CD14-positive monocyte (primary cell): ENCODE data around the gene KLHL17. TPM values are rescaled to one million over a fixed set of nuclear protein-coding genes. Genes with fewer than 3 reads are reported as not detected.

Experiments used
- DNase-seq, 3 donors: peaks; one replicate each; pipeline ENCODE4 v3.0.0-alpha.2; 2011 to 2022
- H2AFZ ChIP-seq: 2 replicates; pipeline ENCODE4 v1.6.0; 2012; ENCODE audit warnings: mild to moderate bottlenecking, low read depth, low read length, inconsistent platforms; ENCODE audit not compliant: insufficient read depth, poor library complexity, severe bottlenecking
- H3K27ac ChIP-seq, 2 donors: 1 replicate in 1 of 2; 2 replicates in 1 of 2; pipeline ENCODE4 v1.5.1; 2012 to 2013; ENCODE audit warnings: low read length in 2 of 2, control low read depth in 1 of 2, inconsistent platforms in 1 of 2, low read depth in 1 of 2, mild to moderate bottlenecking in 1 of 2
- H3K27me3 ChIP-seq, 2 donors: one replicate each; pipeline versions ENCODE4 v1.6.0 to v1.6.1; 2011 to 2013; ENCODE audit warnings: low read length in 2 of 2; ENCODE audit not compliant: control insufficient read depth in 2 of 2, insufficient read depth in 2 of 2
- H3K36me3 ChIP-seq, 2 donors: replicated peaks in 1 of 2; 1 replicate in 1 of 2; 2 replicates in 1 of 2; pipeline versions ENCODE4 v1.5.1 to v1.6.1; 2012 to 2013; ENCODE audit warnings: low read length in 2 of 2, control low read depth in 1 of 2, inconsistent platforms in 1 of 2, mild to moderate bottlenecking in 1 of 2; ENCODE audit not compliant: insufficient read depth in 2 of 2, control insufficient read depth in 1 of 2
- H3K4me1 ChIP-seq, 2 donors: 1 replicate in 1 of 2; 2 replicates in 1 of 2; pipeline versions ENCODE4 v1.5.1 to v1.6.1; 2012 to 2013; ENCODE audit warnings: low read length in 2 of 2, control low read depth in 1 of 2, inconsistent platforms in 1 of 2, mild to moderate bottlenecking in 1 of 2, moderate library complexity in 1 of 2; ENCODE audit not compliant: insufficient read depth in 2 of 2, control insufficient read depth in 1 of 2
- H3K4me2 ChIP-seq: replicated peaks from 2 replicates; pipeline ENCODE3; 2012; ENCODE audit warnings: low read length, moderate library complexity, mild to moderate bottlenecking; ENCODE audit not compliant: poor library complexity, severe bottlenecking; ENCODE audit errors: extremely low read depth
- H3K4me3 ChIP-seq, 3 experiments: fragments of 200-600 bp in 1 of 3; sonication (generic) in 1 of 3; replicated peaks in 1 of 3; 1 replicate in 2 of 3; 2 replicates in 1 of 3; pipeline ENCODE4 v1.5.1; 2011 to 2013; ENCODE audit warnings: low read length in 3 of 3, mild to moderate bottlenecking in 3 of 3, control low read depth in 2 of 3, low read depth in 2 of 3, inconsistent platforms in 1 of 3, moderate library complexity in 1 of 3
- H3K79me2 ChIP-seq: 2 replicates; pipeline ENCODE4 v1.6.0; 2012; ENCODE audit warnings: mild to moderate bottlenecking, control low read depth, inconsistent platforms, low read length, moderate library complexity; ENCODE audit not compliant: insufficient read depth
- H3K9ac ChIP-seq: 2 replicates; pipeline ENCODE4 v1.6.0; 2017; ENCODE audit warnings: low read length, mild to moderate bottlenecking; ENCODE audit not compliant: insufficient read depth, poor library complexity, severe bottlenecking
- H3K9me3 ChIP-seq, 2 donors: replicated peaks in 1 of 2; 1 replicate in 1 of 2; 2 replicates in 1 of 2; pipeline versions ENCODE4 v1.5.1 to v1.6.1; 2012 to 2013; ENCODE audit warnings: low read length in 2 of 2, control low read depth in 1 of 2; ENCODE audit not compliant: control insufficient read depth in 1 of 2, insufficient read depth in 1 of 2
- H4K20me1 ChIP-seq: 2 replicates; pipeline ENCODE4 v1.6.0; 2012; ENCODE audit warnings: mild to moderate bottlenecking, low read length, control low read depth, moderate library complexity; ENCODE audit not compliant: insufficient read depth
- H3K27ac Mint-ChIP-seq, 7 donors: one replicate each; pipeline ENCODE4 v1.8.0; 2020; ENCODE audit warnings: mild to moderate bottlenecking in 7 of 7, mixed read lengths in 7 of 7, moderate library complexity in 6 of 7, inconsistent platforms in 2 of 7
- H3K27me3 Mint-ChIP-seq, 3 donors: one replicate each; pipeline ENCODE4 v1.8.0; 2021 to 2022; ENCODE audit warnings: low read depth in 3 of 3, mild to moderate bottlenecking in 3 of 3, mixed read lengths in 3 of 3, moderate library complexity in 3 of 3, inconsistent platforms in 1 of 3
- H3K36me3 Mint-ChIP-seq, 2 donors: one replicate each; pipeline ENCODE4 v1.8.0; 2020; ENCODE audit warnings: mixed read lengths in 2 of 2, inconsistent platforms in 1 of 2, mild to moderate bottlenecking in 1 of 2
- H3K4me1 Mint-ChIP-seq: one replicate; pipeline ENCODE4 v1.8.0; 2020; ENCODE audit warnings: mild to moderate bottlenecking, mixed read lengths
- H3K4me3 Mint-ChIP-seq, 2 donors: one replicate each; pipeline ENCODE4 v1.8.0; 2020; ENCODE audit warnings: mild to moderate bottlenecking in 2 of 2, mixed read lengths in 2 of 2, moderate library complexity in 1 of 2
- H3K9me3 Mint-ChIP-seq, 7 donors: one replicate each; pipeline ENCODE4 v1.8.0; 2020 to 2022; ENCODE audit warnings: mixed read lengths in 7 of 7, mild to moderate bottlenecking in 6 of 7, moderate library complexity in 6 of 7, inconsistent platforms in 2 of 7
- CTCF ChIP-seq: fragments of 200-600 bp; IDR thresholded peaks from one replicate; pipeline ENCODE4 v1.8.0; 2022; ENCODE audit warnings: antibody characterized with exemption, mild to moderate bottlenecking
- WGBS: methylation state at CpG from one replicate; pipeline ENCODE4 v1.1.5; 2013; ENCODE audit warnings: missing lambda C conversion rate; ENCODE audit not compliant: insufficient coverage; 5-methylcytosine and 5-hydroxymethylcytosine counted together
- intact Hi-C, 2 donors: fragments of 100-400 bp; cut with micrococcal nuclease; formaldehyde crosslinking; loops; one replicate each; pipeline versions ENCODE4 v1.15.0 to v1.15.1; 2023
- polyA plus RNA-seq, 3 donors: library from polyadenylated mRNA; depleted of rRNA in 1 of 3; unstranded in 2 of 3; stranded (reverse) in 1 of 3; fragments of 300-500 nt in 2 of 3; fragments of >200 nt in 1 of 3; fragmentation: Illumina TruSeq in 2 of 3; gene quantifications; 1 replicate in 2 of 3; 2 replicates in 1 of 3; pipeline ENCODE4 v1.2.3, GENCODE V29; 2012 to 2021

Gene KLHL17
- polyA plus RNA-seq, 3 donors, result 0.31 to 48.1 (median 0.71) TPM

GRCh38 chr1:954927-955326, 5.5 kb upstream of the KLHL17 start:
- Histone ChIP-seq H3K9ac (peak overlapping the region; percentile 11), H3K4me1 (peaks cover 13 to 47% of the 10 kb centered on the region in 2 donors), H2AFZ (peak overlapping the region; percentile 57), H3K27ac (peak overlapping the region in 1 of 2 donors; percentile 51), H3K27me3 (no peaks in the 10 kb centered on the region), H3K36me3 (peaks cover 65 to 73% of the 10 kb centered on the region in 2 donors), H3K4me2 (peak overlapping the region; percentile 25), H4K20me1 (peaks cover 41% of the 10 kb centered on the region), H3K4me3 (peak overlapping the region in 1 of 3 experiments; percentile 26), H3K79me2 (peaks cover 23% of the 10 kb centered on the region), H3K9me3 (no peaks in the 10 kb centered on the region)
- H3K36me3 Mint-ChIP-seq, result peaks cover 61 to 72% of the 10 kb centered on the region in 2 donors
- H3K4me1 Mint-ChIP-seq, result peaks cover 34% of the 10 kb centered on the region
- WGBS, result 97% methylated on average over 13 of the region's 13 CpGs
- no peak overlapping the region for H3K4me3 Mint-ChIP-seq
- no peak for TF ChIP-seq CTCF
- DNase-seq, result no peak
- intact Hi-C loops, result no loop called here
- peaks cover under 1 to 7% (median 5%) of the 10 kb centered on the region in 3 donors for H3K27me3 Mint-ChIP-seq
- H3K9me3 Mint-ChIP-seq, result no peaks in the 10 kb centered on the region
- peak overlapping the region in 1 of 7 donors; percentile 77 for H3K27ac Mint-ChIP-seq

GRCh38 chr1:955474-955873, 4.9 kb upstream of the KLHL17 start:
- Mint-ChIP-seq H3K27me3 (peaks cover 4 to 12% (median 6%) of the 10 kb centered on the region in 3 donors), H3K4me3 (peak overlapping the region in 1 of 2 donors; percentile 65), H3K4me1 (peaks cover 36% of the 10 kb centered on the region), H3K9me3 (no peaks in the 10 kb centered on the region), H3K27ac (peak overlapping the region in 3 of 7 donors; percentile 7 to 77 (median 22)), H3K36me3 (peaks cover 56 to 66% of the 10 kb centered on the region in 2 donors)
- peaks cover 36% of the 10 kb centered on the region for H4K20me1 ChIP-seq
- peak overlapping the region; percentile 11 for H3K9ac ChIP-seq
- peak overlapping the region; percentile 57 for H2AFZ ChIP-seq
- H3K4me1 ChIP-seq, result peaks cover 17 to 52% of the 10 kb centered on the region in 2 donors
- WGBS, result 0% methylated on average over 6 of the region's 6 CpGs
- H3K27me3 ChIP-seq, result no peaks in the 10 kb centered on the region
- peak overlapping the region; percentile 25 for H3K4me2 ChIP-seq
- TF ChIP-seq CTCF, result no peak
- peaks cover 23% of the 10 kb centered on the region for H3K79me2 ChIP-seq
- peak in 1 of 3 donors; percentile 9 for DNase-seq
- H3K4me3 ChIP-seq, result peak overlapping the region in 1 of 3 experiments; percentile 26
- intact Hi-C loops, result no loop called here
- H3K27ac ChIP-seq, result peak overlapping the region in 1 of 2 donors; percentile 51
- H3K36me3 ChIP-seq, result peaks cover 60 to 68% of the 10 kb centered on the region in 2 donors
- no peaks in the 10 kb centered on the region for H3K9me3 ChIP-seq
